CD4-positive, alpha-beta memory T cell (primary cell): ENCODE measurements around the gene HDAC9. TPM values are rescaled to one million over a fixed set of nuclear protein-coding genes. Genes with fewer than 3 reads are reported as not detected.
A peak's percentile ranks its signal among the peaks of the same experiment; 100 is the strongest.

Source experiments
- CTCF ChIA-PET: fragments of 350-600 bp; sonication (Branson Sonifier 250); formaldehyde crosslinking; loops from one replicate; lab custom pipeline; 2021; ENCODE audit warnings: inconsistent platforms; ENCODE audit not compliant: partially characterized antibody; lab: Charles Lee
- POLR2A ChIA-PET: fragments of 350-600 bp; sonication (Branson Sonifier 250); formaldehyde crosslinking; loops from one replicate; lab custom pipeline; 2021; ENCODE audit not compliant: partially characterized antibody; lab: Charles Lee
- DNase-seq, 5 donors: peaks; one replicate each; pipeline versions ENCODE4 v3.0.0 to v3.0.0-alpha.2; 2020 to 2022; ENCODE audit warnings: mixed read lengths in 1 of 5
- H3K27ac ChIP-seq: one replicate; pipeline ENCODE4 v1.7.0; 2013; ENCODE audit warnings: low read depth, low read length
- H3K27me3 ChIP-seq: 2 replicates; pipeline ENCODE4 v1.7.0; 2013; ENCODE audit warnings: mild to moderate bottlenecking, low read length, moderate library complexity; ENCODE audit not compliant: insufficient read depth
- H3K36me3 ChIP-seq: 2 replicates; pipeline ENCODE4 v1.7.0; 2013; ENCODE audit warnings: mild to moderate bottlenecking, low read length, moderate library complexity; ENCODE audit not compliant: insufficient read depth
- H3K4me1 ChIP-seq: 2 replicates; pipeline ENCODE4 v1.7.0; 2013; ENCODE audit warnings: mild to moderate bottlenecking, low read length, moderate library complexity; ENCODE audit not compliant: insufficient read depth
- H3K4me3 ChIP-seq, 2 donors: one replicate each; pipeline ENCODE4 v1.7.0; 2013; ENCODE audit warnings: low read length in 2 of 2, mild to moderate bottlenecking in 1 of 2
- H3K9me3 ChIP-seq, 2 donors: one replicate each; pipeline ENCODE4 v1.7.0; 2013; ENCODE audit warnings: low read length in 2 of 2, control low read depth in 1 of 2; ENCODE audit not compliant: control insufficient read depth in 1 of 2
- H3K27ac Mint-ChIP-seq, 7 donors: one replicate each; pipeline ENCODE4 v1.8.0; 2020 to 2021; ENCODE audit warnings: mixed read lengths in 7 of 7, mild to moderate bottlenecking in 6 of 7, inconsistent platforms in 3 of 7, moderate library complexity in 3 of 7
- H3K27me3 Mint-ChIP-seq, 2 donors: one replicate each; pipeline ENCODE4 v1.8.0; 2020 to 2021; ENCODE audit warnings: mixed read lengths in 2 of 2
- H3K36me3 Mint-ChIP-seq, 2 donors: one replicate each; pipeline ENCODE4 v1.8.0; 2020 to 2021; ENCODE audit warnings: mixed read lengths in 2 of 2, inconsistent platforms in 1 of 2, mild to moderate bottlenecking in 1 of 2
- H3K4me1 Mint-ChIP-seq, 4 donors: one replicate each; pipeline ENCODE4 v1.8.0; 2020 to 2021; ENCODE audit warnings: mixed read lengths in 4 of 4, mild to moderate bottlenecking in 1 of 4
- H3K4me3 Mint-ChIP-seq, 8 donors: one replicate each; pipeline ENCODE4 v1.8.0; 2020 to 2021; ENCODE audit warnings: mixed read lengths in 8 of 8, mild to moderate bottlenecking in 7 of 8, moderate library complexity in 6 of 8, inconsistent platforms in 3 of 8
- H3K9me3 Mint-ChIP-seq, 8 donors: one replicate each; pipeline ENCODE4 v1.8.0; 2020 to 2021; ENCODE audit warnings: mixed read lengths in 8 of 8, mild to moderate bottlenecking in 5 of 8, inconsistent platforms in 3 of 8, moderate library complexity in 1 of 8
- intact Hi-C: fragments of 100-400 bp; cut with micrococcal nuclease; formaldehyde crosslinking; loops from one replicate; pipeline ENCODE4 v1.15.1; 2023
- polyA plus RNA-seq, 2 donors: library from polyadenylated mRNA; unstranded; fragments of 300-500 nt; fragmentation: Illumina TruSeq; gene quantifications; one replicate each; pipeline ENCODE4 v1.2.3, GENCODE V29; 2021
- total RNA-seq, 2 experiments: library from RNA; stranded (reverse); gene quantifications; one replicate each; pipeline ENCODE4 v1.2.3, GENCODE V29; 2021

HDAC9 gene
- total and polyA plus RNA-seq, 4 experiments from 2014 or later = 0.36 to 0.73 (median 0.39) TPM; not detected in 1

DNA sequence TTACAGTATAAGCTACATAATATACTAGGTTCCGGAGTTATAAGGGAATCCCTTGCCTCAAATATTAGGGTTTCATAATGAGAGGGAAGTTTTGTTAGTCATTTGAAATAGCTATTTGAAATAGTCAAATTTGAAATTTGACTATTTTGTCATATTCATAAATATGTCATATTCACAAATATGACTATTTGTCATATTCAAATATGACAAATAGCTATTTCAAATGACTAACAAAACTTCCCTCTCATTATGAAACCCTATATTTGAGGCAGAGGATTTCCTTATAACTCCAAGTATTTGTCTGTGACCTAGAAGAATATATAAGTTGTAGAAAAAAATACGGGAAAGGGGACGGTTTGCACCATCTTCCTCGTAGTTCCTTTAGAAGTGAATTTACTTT lies 76.6 kb downstream of the HDAC9 start:
- Mint-ChIP-seq H3K4me3 (no peak overlapping the region), H3K36me3 (no peaks in the 10 kb centered on the region), H3K27ac (no peak overlapping the region), H3K4me1 (no peaks in the 10 kb centered on the region), H3K9me3 (peaks cover 0 to 5% (median 0%) of the 10 kb centered on the region in 8 donors), H3K27me3 (no peaks in the 10 kb centered on the region)
- intact Hi-C loops = no loop called here
- no peaks in the 10 kb centered on the region for H3K36me3 ChIP-seq
- DNase-seq = no peak
- H3K9me3 ChIP-seq = no peaks in the 10 kb centered on the region
- no peak overlapping the region for H3K27ac ChIP-seq
- H3K4me1 ChIP-seq = no peaks in the 10 kb centered on the region
- H3K4me3 ChIP-seq = no peak overlapping the region
- ChIA-PET POLR2A (no interaction called here), CTCF (no interaction called here)
- no peaks in the 10 kb centered on the region for H3K27me3 ChIP-seq

DNA sequence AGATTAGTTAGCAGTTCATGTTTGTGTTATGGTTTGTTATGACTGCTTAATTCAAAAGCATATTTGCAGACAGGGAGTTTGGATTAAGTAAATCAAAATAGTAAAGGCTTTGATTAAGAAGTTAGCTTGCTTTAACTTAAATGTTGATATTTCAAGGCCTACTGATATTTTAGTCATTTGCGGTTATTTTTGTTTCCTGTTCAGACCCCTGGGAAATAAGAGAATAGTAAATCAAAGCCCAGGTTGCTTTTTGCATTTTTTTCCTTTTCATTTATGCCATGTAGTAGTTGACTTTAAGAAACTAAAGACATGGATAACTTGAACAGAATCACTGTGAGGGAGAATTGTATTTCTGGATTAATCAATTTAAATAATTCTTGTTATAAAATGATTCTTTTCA lies 77.3 kb downstream of the HDAC9 start:
- H3K27me3 ChIP-seq = no peaks in the 10 kb centered on the region
- H3K27ac ChIP-seq = no peak overlapping the region
- no peak overlapping the region for H3K4me3 ChIP-seq
- POLR2A ChIA-PET = no interaction called here
- H3K4me1 ChIP-seq = no peaks in the 10 kb centered on the region
- H3K36me3 ChIP-seq = no peaks in the 10 kb centered on the region
- no peaks in the 10 kb centered on the region for H3K4me1 Mint-ChIP-seq
- H3K36me3 Mint-ChIP-seq = no peaks in the 10 kb centered on the region
- H3K27ac Mint-ChIP-seq = no peak overlapping the region
- no peak for DNase-seq
- H3K9me3 Mint-ChIP-seq = peaks cover 0 to 5% (median 0%) of the 10 kb centered on the region in 8 donors
- no peaks in the 10 kb centered on the region for H3K9me3 ChIP-seq
- H3K4me3 Mint-ChIP-seq = no peak overlapping the region
- CTCF ChIA-PET = no interaction called here
- intact Hi-C loops = no loop called here
- H3K27me3 Mint-ChIP-seq = no peaks in the 10 kb centered on the region

DNA sequence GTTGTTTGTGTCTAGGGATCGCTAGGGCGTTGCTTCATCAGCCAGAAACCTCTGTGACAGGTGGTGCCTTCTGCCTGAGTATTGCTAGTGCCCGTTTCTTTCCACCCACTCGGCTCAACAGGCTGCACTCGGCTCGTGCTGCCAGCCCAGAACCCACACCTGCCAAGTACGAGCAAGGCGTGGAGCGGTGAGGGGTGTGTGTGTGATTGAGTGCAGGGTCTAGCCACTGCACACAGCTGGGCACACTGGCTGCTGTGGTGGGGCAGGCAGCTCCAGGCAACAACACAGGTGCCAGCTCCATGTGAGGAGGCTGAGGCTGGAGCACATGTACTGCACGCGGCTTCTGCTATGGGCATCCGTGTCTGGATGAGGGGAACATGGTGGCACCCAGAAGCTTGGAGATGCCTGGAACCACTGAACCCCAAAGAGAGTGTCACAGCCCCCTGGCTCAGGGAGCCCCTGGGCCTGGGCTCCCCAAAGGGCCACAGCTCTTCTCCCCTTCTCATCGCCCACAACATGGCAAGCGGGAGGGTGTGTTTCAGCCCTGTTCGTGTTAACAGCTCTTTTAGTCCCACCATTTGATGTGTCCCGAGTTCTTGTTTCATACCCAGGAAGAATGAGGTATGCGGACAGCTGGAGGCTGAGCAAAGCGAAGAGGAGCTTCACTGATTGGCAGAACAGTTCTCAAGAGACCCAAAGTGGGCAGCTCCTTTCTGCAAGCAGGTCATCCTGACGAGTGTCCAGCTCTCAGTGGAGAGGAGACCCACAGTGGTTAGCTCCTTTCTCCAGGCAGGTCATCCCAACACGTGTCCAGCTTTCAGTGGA lies 78.1 kb downstream of the HDAC9 start:
- no peak for DNase-seq
- Histone ChIP-seq H3K4me3 (no peak overlapping the region), H3K27me3 (no peaks in the 10 kb centered on the region), H3K4me1 (no peaks in the 10 kb centered on the region), H3K27ac (no peak overlapping the region), H3K36me3 (no peaks in the 10 kb centered on the region), H3K9me3 (no peaks in the 10 kb centered on the region)
- Mint-ChIP-seq H3K27me3 (no peaks in the 10 kb centered on the region), H3K27ac (no peak overlapping the region), H3K4me1 (no peaks in the 10 kb centered on the region), H3K4me3 (no peak overlapping the region), H3K9me3 (peaks cover 0 to 5% (median 0%) of the 10 kb centered on the region in 8 donors), H3K36me3 (no peaks in the 10 kb centered on the region)
- intact Hi-C loops = no loop called here
- ChIA-PET POLR2A (no interaction called here), CTCF (no interaction called here)

DNA sequence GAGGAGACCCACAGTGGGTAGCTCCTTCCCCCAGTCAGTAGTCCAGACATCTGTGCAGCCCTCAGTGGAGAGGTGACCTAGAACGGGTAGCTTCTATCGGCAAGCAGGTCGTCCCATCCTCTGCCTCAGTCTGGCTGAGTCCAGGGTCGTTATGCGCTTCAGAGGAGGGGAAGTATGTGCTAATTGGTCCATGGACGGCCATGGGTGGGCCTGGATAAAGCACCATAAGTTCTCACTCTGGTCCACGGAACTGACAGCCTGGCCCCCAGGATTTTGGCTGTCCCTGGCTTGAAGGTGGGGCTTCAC lies 78.6 kb downstream of the HDAC9 start:
- ChIA-PET CTCF (no interaction called here), POLR2A (no interaction called here)
- DNase-seq = no peak
- no peaks in the 10 kb centered on the region for H3K9me3 ChIP-seq
- Mint-ChIP-seq H3K36me3 (no peaks in the 10 kb centered on the region), H3K4me1 (no peaks in the 10 kb centered on the region), H3K4me3 (no peak overlapping the region), H3K27me3 (no peaks in the 10 kb centered on the region), H3K27ac (no peak overlapping the region), H3K9me3 (peaks cover 0 to 5% (median 0%) of the 10 kb centered on the region in 8 donors)
- no peak overlapping the region for H3K27ac ChIP-seq
- H3K4me1 ChIP-seq = no peaks in the 10 kb centered on the region
- H3K27me3 ChIP-seq = no peaks in the 10 kb centered on the region
- H3K36me3 ChIP-seq = no peaks in the 10 kb centered on the region
- intact Hi-C loops = no loop called here
- no peak overlapping the region for H3K4me3 ChIP-seq

DNA sequence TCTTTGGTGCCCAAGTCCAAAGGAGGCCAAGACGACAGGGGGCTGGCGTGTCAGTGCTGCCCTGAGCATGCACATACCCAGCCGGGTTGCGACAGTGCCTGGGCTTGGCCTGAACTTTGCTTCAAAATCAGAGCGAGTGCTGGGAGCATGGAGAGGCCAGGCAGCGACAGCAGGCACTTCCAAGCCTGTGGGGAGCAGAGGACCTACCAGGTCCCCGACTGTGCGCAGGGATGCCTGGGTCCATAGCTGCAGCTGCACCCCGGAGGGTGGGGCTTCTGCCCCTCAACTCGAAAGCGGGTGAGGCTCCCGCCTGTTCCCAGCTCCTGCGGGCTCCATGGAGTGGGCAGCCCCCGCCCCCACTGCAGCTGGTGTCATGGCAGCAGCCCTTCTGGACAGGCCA lies 79.1 kb downstream of the HDAC9 start:
- Mint-ChIP-seq H3K27ac (no peak overlapping the region), H3K4me1 (no peaks in the 10 kb centered on the region), H3K9me3 (peaks cover 0 to 5% (median 0%) of the 10 kb centered on the region in 8 donors), H3K36me3 (no peaks in the 10 kb centered on the region), H3K27me3 (no peaks in the 10 kb centered on the region), H3K4me3 (no peak overlapping the region)
- intact Hi-C loops = no loop called here
- no peaks in the 10 kb centered on the region for H3K27me3 ChIP-seq
- DNase-seq = peak in 1 of 5 donors; percentile 23
- CTCF ChIA-PET = no interaction called here
- H3K4me1 ChIP-seq = no peaks in the 10 kb centered on the region
- no peaks in the 10 kb centered on the region for H3K36me3 ChIP-seq
- H3K4me3 ChIP-seq = no peak overlapping the region
- POLR2A ChIA-PET = no interaction called here
- H3K27ac ChIP-seq = no peak overlapping the region
- H3K9me3 ChIP-seq = no peaks in the 10 kb centered on the region

DNA sequence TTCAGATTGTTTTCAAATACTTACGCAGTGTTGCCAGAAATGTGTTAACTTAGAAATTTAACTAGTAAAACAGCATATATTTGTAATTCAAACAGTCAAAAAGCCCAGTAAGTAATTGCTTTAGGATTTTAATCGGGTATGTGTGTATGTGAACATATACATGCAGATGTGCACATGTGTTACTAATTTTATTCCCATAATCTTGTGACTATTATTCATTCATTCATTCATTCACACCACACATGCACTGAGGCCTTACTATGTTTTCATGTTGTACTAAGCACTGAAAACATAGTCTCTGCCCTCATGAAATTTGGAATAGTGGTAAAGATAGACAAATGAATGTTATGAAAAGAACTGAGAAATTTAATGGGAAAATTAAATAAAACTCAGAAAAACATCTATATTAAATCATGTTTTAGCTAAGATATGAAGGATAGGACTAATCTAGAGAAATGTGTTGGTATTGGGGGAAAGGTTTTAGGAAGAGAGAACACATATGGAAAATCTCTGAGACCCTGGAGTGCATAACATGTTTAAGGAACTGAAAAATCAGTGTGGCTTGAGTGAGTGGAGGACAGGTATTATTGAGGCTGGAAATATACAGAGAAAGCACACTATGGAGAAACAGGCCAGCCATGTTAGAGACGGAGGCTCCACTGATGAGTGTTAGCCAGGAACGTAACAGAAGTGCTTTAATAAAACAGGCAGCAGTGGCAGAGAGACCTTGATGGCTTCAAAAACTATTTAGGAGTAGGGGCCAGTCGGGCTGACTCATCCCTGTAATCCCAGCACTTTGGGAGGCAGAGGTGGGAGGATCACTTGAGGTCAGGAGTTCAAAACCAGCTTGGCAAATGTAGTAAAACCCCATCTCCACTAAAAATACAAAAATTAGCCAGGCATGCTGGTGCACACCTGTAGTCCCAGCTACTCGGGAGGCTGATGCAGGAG lies 80.3 kb downstream of the HDAC9 start:
- Histone ChIP-seq H3K27ac (no peak overlapping the region), H3K36me3 (no peaks in the 10 kb centered on the region), H3K4me1 (no peaks in the 10 kb centered on the region), H3K9me3 (no peaks in the 10 kb centered on the region), H3K27me3 (no peaks in the 10 kb centered on the region), H3K4me3 (no peak overlapping the region)
- DNase-seq = no peak
- Mint-ChIP-seq H3K4me3 (no peak overlapping the region), H3K27me3 (no peaks in the 10 kb centered on the region), H3K9me3 (peaks cover 0 to 5% (median 0%) of the 10 kb centered on the region in 8 donors), H3K27ac (peak overlapping the region in 1 of 7 donors; percentile 3), H3K4me1 (no peaks in the 10 kb centered on the region), H3K36me3 (no peaks in the 10 kb centered on the region)
- intact Hi-C loops = no loop called here
- ChIA-PET CTCF (no interaction called here), POLR2A (no interaction called here)

DNA sequence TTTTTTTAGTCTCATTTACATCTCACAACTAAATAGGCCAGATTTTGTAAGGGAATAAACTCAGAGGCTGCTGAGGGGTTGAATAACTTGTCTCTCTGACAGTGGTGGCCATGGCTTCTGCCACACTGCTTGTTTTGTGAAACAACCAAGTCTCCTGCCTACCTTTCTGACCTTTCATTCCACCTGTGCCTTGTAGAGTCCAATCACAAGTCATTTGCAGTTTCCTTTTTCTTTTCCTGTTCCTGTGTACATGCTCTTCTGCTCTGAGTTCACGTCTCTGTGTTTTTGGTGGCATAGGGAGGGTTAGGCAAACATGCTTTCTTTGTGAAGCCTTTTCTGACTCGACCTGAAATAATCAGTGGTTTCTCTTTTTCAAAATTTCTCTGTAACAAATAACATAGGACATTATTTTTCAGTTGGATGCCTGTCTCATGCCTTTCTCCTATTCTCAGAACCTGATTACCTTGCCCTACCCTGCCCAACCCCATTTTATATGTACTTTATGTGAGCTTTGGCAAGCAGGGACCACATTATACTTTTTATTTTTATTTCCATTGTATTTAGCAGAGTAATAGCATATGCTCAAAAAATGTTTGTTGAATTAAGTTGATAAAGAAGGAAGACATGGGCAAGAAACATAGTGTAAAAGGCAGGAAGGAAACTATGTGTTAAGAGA lies 81.7 kb downstream of the HDAC9 start:
- H3K27me3 Mint-ChIP-seq = no peaks in the 10 kb centered on the region
- no peak overlapping the region for H3K4me3 Mint-ChIP-seq
- no peak overlapping the region for H3K27ac Mint-ChIP-seq
- DNase-seq = no peak
- Histone ChIP-seq H3K27ac (no peak overlapping the region), H3K27me3 (no peaks in the 10 kb centered on the region), H3K4me1 (no peaks in the 10 kb centered on the region), H3K4me3 (no peak overlapping the region), H3K36me3 (no peaks in the 10 kb centered on the region), H3K9me3 (no peaks in the 10 kb centered on the region)
- intact Hi-C loops = no loop called here
- H3K36me3 Mint-ChIP-seq = no peaks in the 10 kb centered on the region
- H3K4me1 Mint-ChIP-seq = no peaks in the 10 kb centered on the region
- ChIA-PET POLR2A (no interaction called here), CTCF (no interaction called here)
- H3K9me3 Mint-ChIP-seq = peaks cover 0 to 5% (median 0%) of the 10 kb centered on the region in 8 donors
